Measurements from ENCODE around the gene R3HDM4.

The R3HDM4 gene

GRCh38 chr19:952680-953444 is 39.8 kb upstream of the R3HDM4 start:
- no peaks in the 10 kb centered on the region for H3K27me3 Mint-ChIP-seq
- peak overlapping the region; percentile 74 to 85 for H3K27ac Mint-ChIP-seq
- no peaks in the 10 kb centered on the region for H3K36me3 Mint-ChIP-seq (ENCODE audit: insufficient read depth)
- ATAC-seq (replicated peaks) (peak; percentile 16), DNase-seq (no peak)
- H3K9me3 Mint-ChIP-seq, result no peaks in the 10 kb centered on the region
- H3K4me3 Mint-ChIP-seq, result peak overlapping the region; percentile 73 to 82
- peaks cover 5 to 18% of the 10 kb centered on the region in 2 donors for H3K4me1 Mint-ChIP-seq (ENCODE audit: low read depth in 2 of 2)

DNA sequence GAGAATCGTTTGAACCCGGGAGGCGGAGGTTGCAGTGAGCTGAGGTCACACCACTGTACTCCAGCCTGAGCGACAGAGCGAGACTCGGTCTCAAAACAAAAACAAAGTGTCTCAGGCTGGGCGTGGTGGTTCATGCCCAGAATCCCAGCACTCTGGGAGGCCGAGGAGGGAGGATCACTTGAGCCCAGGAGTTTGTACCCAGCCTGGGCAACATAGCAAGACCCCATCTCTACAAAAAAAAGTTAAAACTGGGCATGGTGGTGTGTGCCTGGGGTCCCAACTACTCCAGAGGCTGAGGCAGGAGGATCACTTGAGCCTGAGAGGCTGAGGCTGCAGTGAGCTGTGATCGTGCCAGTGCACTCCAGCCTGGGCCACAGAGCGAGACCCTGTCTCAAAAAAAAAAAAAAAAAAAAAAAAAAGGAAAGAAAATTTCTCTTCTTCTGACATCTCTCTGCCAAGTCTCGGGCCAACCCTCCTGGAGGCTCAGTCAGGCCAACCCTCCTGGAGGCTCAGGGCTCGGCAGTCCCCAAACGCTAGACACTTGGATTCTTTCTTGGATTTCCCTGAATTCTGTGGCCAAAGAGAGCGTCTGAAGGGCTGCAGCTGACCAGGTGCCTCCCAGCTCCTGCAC is 39.1 kb upstream of the R3HDM4 start:
- DNase-seq (no peak), ATAC-seq (replicated peaks) (no peak)
- H3K4me3 Mint-ChIP-seq, result peak overlapping the region; percentile 73 to 82
- no peaks in the 10 kb centered on the region for H3K36me3 Mint-ChIP-seq (ENCODE audit: insufficient read depth)
- H3K9me3 Mint-ChIP-seq, result no peaks in the 10 kb centered on the region
- H3K27me3 Mint-ChIP-seq, result no peaks in the 10 kb centered on the region
- H3K4me1 Mint-ChIP-seq (ENCODE audit: low read depth in 2 of 2), result peaks cover 5 to 18% of the 10 kb centered on the region in 2 donors
- H3K27ac Mint-ChIP-seq, result peak overlapping the region; percentile 78 to 85

DNA sequence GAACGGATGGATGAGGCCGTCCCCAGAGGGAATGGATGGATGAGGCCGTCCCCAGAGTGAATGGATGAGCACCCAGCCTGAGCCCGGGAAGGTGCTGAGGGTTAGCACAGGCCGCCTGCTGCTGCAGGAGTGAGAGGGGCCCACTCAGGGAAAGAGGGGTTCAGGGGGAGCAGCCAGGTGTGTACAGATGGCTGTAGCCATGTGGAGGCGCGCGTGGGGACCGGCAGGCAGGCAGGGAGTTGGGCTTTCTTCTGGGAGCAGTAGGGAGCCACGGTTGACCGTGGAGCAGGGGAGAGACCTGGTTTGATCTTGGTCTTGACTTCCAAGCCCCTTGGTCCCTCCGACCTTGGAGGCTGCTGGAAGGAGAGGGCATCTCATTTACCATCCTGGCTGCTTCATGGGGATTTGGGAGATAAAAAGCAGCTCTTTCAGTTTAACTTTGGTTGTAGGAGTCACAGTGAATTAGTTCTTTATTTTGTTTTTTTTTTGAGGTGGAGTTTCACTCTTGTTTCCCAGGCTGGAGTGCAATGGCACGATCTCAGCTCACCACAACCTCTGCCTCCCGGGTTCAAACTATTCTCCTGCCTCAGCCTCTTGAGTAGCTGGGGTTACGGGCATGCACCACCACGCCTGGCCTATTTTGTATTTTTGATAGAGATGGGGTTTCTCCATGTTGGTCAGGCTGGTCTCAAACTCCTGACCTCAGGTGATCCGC is 37.5 kb upstream of the R3HDM4 start:
- peaks cover 5 to 18% of the 10 kb centered on the region in 2 donors for H3K4me1 Mint-ChIP-seq (ENCODE audit: low read depth in 2 of 2)
- DNase-seq, result no peak
- no peak for ATAC-seq (replicated peaks)
- H3K27ac Mint-ChIP-seq, result no peak overlapping the region
- H3K36me3 Mint-ChIP-seq (ENCODE audit: insufficient read depth), result no peaks in the 10 kb centered on the region
- no peaks in the 10 kb centered on the region for H3K27me3 Mint-ChIP-seq
- no peaks in the 10 kb centered on the region for H3K9me3 Mint-ChIP-seq
- peak overlapping the region in 1 of 2 donors; percentile 25 for H3K4me3 Mint-ChIP-seq

DNA sequence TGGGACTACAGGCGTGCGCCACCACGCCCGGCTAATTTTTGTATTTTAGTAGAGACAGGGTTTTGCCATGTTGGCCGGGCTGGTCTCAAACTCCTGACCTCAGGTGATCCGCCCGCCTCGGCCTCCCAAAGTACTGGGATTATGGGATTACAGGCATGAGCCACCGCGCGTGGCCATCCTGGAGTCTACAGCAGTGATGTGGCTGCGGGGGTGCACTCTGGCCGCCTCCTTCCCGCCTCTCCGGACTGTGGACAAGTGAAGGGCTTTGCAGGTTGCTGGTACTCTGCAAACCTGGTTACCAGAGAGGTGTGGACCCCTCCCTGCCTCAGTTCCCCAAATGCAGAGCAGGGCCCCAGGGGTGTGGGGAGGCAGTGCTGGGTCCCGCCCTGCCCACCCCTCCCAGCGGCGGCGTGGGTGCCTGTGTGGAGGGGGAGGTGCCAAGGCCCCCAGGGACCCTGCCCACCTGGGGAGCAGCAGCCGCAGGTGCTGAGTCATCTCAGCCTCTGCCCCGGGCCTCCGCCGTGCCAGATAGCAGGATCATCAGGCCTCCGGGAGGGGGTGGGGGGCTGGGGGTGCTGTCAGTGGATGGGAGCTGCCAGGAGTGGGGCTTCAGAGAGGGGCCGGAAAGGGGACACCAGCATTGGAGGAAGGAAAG is 36.0 kb upstream of the R3HDM4 start:
- Mint-ChIP-seq H3K4me3 (no peak overlapping the region), H3K4me1 (ENCODE audit: low read depth in 2 of 2) (peaks cover 5 to 20% of the 10 kb centered on the region in 2 donors), H3K27me3 (no peaks in the 10 kb centered on the region), H3K27ac (no peak overlapping the region), H3K36me3 (ENCODE audit: insufficient read depth) (peaks cover 3% of the 10 kb centered on the region), H3K9me3 (no peaks in the 10 kb centered on the region)
- ATAC-seq (replicated peaks), result no peak
- DNase-seq, result no peak

DNA sequence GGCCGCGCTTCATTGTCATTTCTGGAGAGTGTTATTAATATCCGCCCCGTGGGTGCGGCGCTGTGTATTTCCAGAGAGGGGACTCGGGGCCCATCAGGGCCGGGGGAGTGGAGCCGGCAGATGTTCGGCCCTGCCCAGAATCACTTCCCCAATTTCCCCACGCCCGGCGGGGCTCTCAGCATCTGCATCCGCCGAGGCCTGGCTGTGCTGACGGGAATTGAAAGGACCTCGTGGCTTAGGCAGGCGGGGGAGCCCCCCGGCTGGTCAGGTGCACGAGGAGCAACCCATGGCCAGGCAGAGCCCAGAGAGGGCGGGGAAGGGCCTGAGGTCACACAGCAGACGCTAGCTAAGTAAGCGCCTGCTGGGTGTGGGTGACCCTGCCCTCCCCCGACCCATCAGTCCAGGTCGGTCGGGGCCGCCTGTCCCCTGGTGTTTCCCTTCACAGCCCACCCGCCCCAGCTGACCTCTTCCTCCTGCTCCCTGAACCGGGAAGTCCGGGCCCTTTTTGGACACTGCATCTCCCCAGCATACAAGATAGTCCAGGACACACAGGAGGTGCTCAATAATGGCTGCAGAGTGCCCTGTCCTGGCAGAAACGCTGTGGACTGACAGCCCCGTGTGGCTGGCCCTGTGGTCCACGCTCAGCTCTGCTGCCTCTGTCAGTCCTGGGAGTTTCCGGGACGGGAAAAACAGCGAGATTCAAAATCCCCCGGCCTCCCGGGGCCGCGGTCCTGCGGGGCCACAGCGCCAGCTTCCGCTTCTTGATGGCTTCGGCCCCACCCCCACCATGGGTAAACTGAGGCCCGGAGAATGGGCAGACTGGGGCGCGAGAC is 34.9 kb upstream of the R3HDM4 start:
- peaks cover under 1 to 11% of the 10 kb centered on the region in 2 donors for H3K4me1 Mint-ChIP-seq (ENCODE audit: low read depth in 2 of 2)
- H3K9me3 Mint-ChIP-seq, result no peaks in the 10 kb centered on the region
- H3K4me3 Mint-ChIP-seq, result no peak overlapping the region
- ATAC-seq (replicated peaks), result peak; percentile 58
- no peak for DNase-seq
- peaks cover 3% of the 10 kb centered on the region for H3K36me3 Mint-ChIP-seq (ENCODE audit: insufficient read depth)
- no peak overlapping the region for H3K27ac Mint-ChIP-seq
- H3K27me3 Mint-ChIP-seq, result no peaks in the 10 kb centered on the region

GRCh38 chr19:947090-947706 is 34.2 kb upstream of the R3HDM4 start:
- Mint-ChIP-seq H3K4me3 (no peak overlapping the region), H3K27me3 (no peaks in the 10 kb centered on the region), H3K36me3 (ENCODE audit: insufficient read depth) (peaks cover 3% of the 10 kb centered on the region), H3K4me1 (ENCODE audit: low read depth in 2 of 2) (peaks cover 0 to 10% of the 10 kb centered on the region in 2 donors), H3K27ac (no peak overlapping the region), H3K9me3 (no peaks in the 10 kb centered on the region)
- no peak for DNase-seq
- ATAC-seq (replicated peaks), result no peak

DNA sequence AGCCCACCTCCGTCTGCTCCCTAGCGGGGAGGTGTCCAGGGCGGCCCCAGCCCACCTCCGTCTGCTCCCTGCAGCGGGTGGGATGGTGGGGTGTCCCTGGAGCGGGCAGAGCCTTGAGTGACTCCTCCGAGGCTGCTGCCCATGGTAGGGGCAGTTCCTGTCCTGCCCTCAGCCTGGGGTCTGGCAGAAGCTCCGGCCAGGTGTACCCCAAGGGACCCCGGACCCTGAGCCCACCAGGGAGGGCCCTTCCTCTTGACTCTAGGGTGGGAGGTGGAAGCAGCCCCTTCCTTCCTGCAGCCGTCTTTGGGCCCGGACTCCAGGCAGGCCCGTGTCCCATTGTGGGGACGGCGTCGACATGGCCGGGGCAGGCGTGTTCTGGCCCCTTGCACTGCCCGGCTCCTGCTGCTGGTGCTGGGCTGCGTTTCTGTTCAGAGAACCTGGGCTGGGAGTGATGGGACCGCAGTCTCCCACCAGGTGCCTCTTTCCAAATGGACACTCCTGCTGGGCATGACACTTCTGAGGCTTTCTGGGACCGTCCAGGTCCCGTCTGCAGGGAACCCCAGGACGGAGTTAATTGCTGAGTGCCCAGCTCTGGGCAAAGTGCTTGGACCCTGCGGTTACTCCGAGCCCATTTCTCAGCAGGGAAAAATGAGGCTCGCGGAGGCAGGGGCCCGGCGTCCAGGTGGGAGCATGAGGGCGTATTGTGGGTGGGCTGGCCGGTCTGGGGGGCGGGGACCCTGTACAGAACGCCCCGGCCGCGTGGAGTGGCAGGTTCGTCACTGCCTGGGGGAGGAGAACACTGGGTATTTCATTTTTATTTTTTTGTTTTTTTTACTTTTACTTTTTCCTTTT is 32.6 kb upstream of the R3HDM4 start:
- Mint-ChIP-seq H3K4me3 (no peak overlapping the region), H3K4me1 (ENCODE audit: low read depth in 2 of 2) (peaks cover 5 to 12% of the 10 kb centered on the region in 2 donors), H3K36me3 (ENCODE audit: insufficient read depth) (peaks cover 6% of the 10 kb centered on the region), H3K27me3 (no peaks in the 10 kb centered on the region), H3K27ac (no peak overlapping the region), H3K9me3 (no peaks in the 10 kb centered on the region)
- no peak for ATAC-seq (replicated peaks)
- no peak for DNase-seq

- ATAC-seq (replicated peaks) (no peak), DNase-seq (no peak)
- peaks cover 6% of the 10 kb centered on the region for H3K36me3 Mint-ChIP-seq (ENCODE audit: insufficient read depth)
- H3K27ac Mint-ChIP-seq, result no peak overlapping the region
- H3K4me3 Mint-ChIP-seq, result no peak overlapping the region
- H3K27me3 Mint-ChIP-seq, result no peaks in the 10 kb centered on the region
- H3K4me1 Mint-ChIP-seq (ENCODE audit: low read depth in 2 of 2), result peaks cover 12 to 18% of the 10 kb centered on the region in 2 donors
- H3K9me3 Mint-ChIP-seq, result no peaks in the 10 kb centered on the region
These were observed 31.7 kb upstream of the R3HDM4 start for GRCh38 chr19:944663-945241.

- DNase-seq (no peak), ATAC-seq (replicated peaks) (no peak)
- no peaks in the 10 kb centered on the region for H3K27me3 Mint-ChIP-seq
- no peak overlapping the region for H3K4me3 Mint-ChIP-seq
- no peak overlapping the region for H3K27ac Mint-ChIP-seq
- H3K36me3 Mint-ChIP-seq (ENCODE audit: insufficient read depth), result peaks cover 6% of the 10 kb centered on the region
- H3K4me1 Mint-ChIP-seq (ENCODE audit: low read depth in 2 of 2), result peaks cover 14 to 20% of the 10 kb centered on the region in 2 donors
- no peaks in the 10 kb centered on the region for H3K9me3 Mint-ChIP-seq
These were observed 31.1 kb upstream of the R3HDM4 start for GRCh38 chr19:944171-944567.

- DNase-seq (no peak), ATAC-seq (replicated peaks) (no peak)
- Mint-ChIP-seq H3K4me1 (ENCODE audit: low read depth in 2 of 2) (peaks cover 14 to 20% of the 10 kb centered on the region in 2 donors), H3K36me3 (ENCODE audit: insufficient read depth) (peaks cover 6% of the 10 kb centered on the region), H3K27me3 (no peaks in the 10 kb centered on the region), H3K9me3 (no peaks in the 10 kb centered on the region), H3K4me3 (no peak overlapping the region), H3K27ac (peak overlapping the region in 1 of 2 donors; percentile 53)
These were observed 30.6 kb upstream of the R3HDM4 start for GRCh38 chr19:943551-944170.

GRCh38 chr19:942133-942645 is 29.2 kb upstream of the R3HDM4 start:
- Mint-ChIP-seq H3K27me3 (no peaks in the 10 kb centered on the region), H3K4me3 (no peak overlapping the region), H3K9me3 (peaks cover 0 to 2% of the 10 kb centered on the region in 2 donors), H3K27ac (no peak overlapping the region), H3K36me3 (ENCODE audit: insufficient read depth) (peaks cover 11% of the 10 kb centered on the region), H3K4me1 (ENCODE audit: low read depth in 2 of 2) (peaks cover 18 to 23% of the 10 kb centered on the region in 2 donors)
- DNase-seq, result no peak
- no peak for ATAC-seq (replicated peaks)
